Measurements from ENCODE around the gene MAT2B. TPM values are rescaled to one million over a fixed set of nuclear protein-coding genes. Genes with fewer than 3 reads are reported as not detected.

The MAT2B gene
- total and polyA plus RNA-seq, 2 of the 8 experiments (the other 6 are each of a cell fraction or from before 2014, with no cell fraction given) = 33.9 to 65.2 TPM

GRCh38 chr5:163505368-163506094, at the start of gene MAT2B (continued):
- no peak for TF ChIP-seq SP2 (IDR thresholded peaks at IDR 0.05; ENCODE audit: low read length)
- no peak for TF ChIP-seq E2F6 (IDR thresholded peaks at IDR 0.05)
- no peak for TF ChIP-seq BCL11A (IDR thresholded peaks at IDR 0.05; ENCODE audit: low read depth in 2 of 2, low read length in 2 of 2)
- 0 out of 2 replicates have a peak, but pooled peaks have one; percentile 35 for TF ChIP-seq CHD1 (IDR thresholded peaks at IDR 0.05; ENCODE audit: low read depth, low read length)
- TF ChIP-seq RAD21 (IDR thresholded peaks at IDR 0.05 in 1 of 2, conservative IDR thresholded peaks at IDR 0.05 in 1 of 2; ENCODE audit: low read depth in 2 of 2, low read length in 2 of 2) = peak in 1 of 2 experiments; percentile 17; a peak in 1 of 4 replicates
- no peak for TF ChIP-seq SIX5 (IDR thresholded peaks at IDR 0.05; ENCODE audit: low read depth, low read length)
- TF ChIP-seq KDM5A (IDR thresholded peaks at IDR 0.05; ENCODE audit: low read length) = 0 out of 2 replicates have a peak, but pooled peaks have one; percentile 22
- TF ChIP-seq SRF (IDR thresholded peaks at IDR 0.05; ENCODE audit: low read depth, low read length) = no peak
- TF ChIP-seq KDM4A (IDR thresholded peaks at IDR 0.05; ENCODE audit: low read depth, low read length, severe bottlenecking) = peak; percentile 58
- TF ChIP-seq BRCA1 (IDR thresholded peaks at IDR 0.05; ENCODE audit: low read depth, low read length) = no peak
- peak; percentile 98 for TF ChIP-seq POLR2AphosphoS5 (IDR thresholded peaks at IDR 0.05; ENCODE audit: low read depth, low read length)
- TF ChIP-seq EZH2 (IDR thresholded peaks at IDR 0.05; ENCODE audit: low read depth, low read length, severe bottlenecking) = no peak
- no peak for TF ChIP-seq KDM1A (IDR thresholded peaks at IDR 0.05; ENCODE audit: borderline replicate concordance, low read length)
- TF ChIP-seq, protein P1, sequence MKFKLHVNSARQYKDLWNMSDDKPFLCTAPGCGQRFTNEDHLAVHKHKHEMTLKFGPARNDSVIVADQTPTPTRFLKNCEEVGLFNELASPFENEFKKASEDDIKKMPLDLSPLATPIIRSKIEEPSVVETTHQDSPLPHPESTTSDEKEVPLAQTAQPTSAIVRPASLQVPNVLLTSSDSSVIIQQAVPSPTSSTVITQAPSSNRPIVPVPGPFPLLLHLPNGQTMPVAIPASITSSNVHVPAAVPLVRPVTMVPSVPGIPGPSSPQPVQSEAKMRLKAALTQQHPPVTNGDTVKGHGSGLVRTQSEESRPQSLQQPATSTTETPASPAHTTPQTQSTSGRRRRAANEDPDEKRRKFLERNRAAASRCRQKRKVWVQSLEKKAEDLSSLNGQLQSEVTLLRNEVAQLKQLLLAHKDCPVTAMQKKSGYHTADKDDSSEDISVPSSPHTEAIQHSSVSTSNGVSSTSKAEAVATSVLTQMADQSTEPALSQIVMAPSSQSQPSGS (IDR thresholded peaks at IDR 0.05; ENCODE audit: low read length) = no peak
- TF ChIP-seq SAP30 (IDR thresholded peaks at IDR 0.05; ENCODE audit: insufficient read depth, insufficient replicate concordance, low read length) = peak; percentile 37
- TF ChIP-seq HDAC2 (IDR thresholded peaks at IDR 0.05; ENCODE audit: borderline replicate concordance in 1 of 2, low read depth in 2 of 2, low read length in 2 of 2) = 0 out of 4 replicates have a peak, but pooled peaks of 1 of the 2 experiments have one; percentile 23
- no peak for TF ChIP-seq SUZ12 (IDR thresholded peaks at IDR 0.05; ENCODE audit: low read length)
- TF ChIP-seq BACH1 (IDR thresholded peaks at IDR 0.05; ENCODE audit: low read length) = no peak
- peak; percentile 85 for TF ChIP-seq TAF7 (optimal IDR thresholded peaks at IDR 0.05; ENCODE audit: borderline replicate concordance, low read depth, low read length)
- no peak for TF ChIP-seq YY1 (IDR thresholded peaks at IDR 0.05; ENCODE audit: low read depth, low read length)
- peak; percentile 80 for TF ChIP-seq TBP (IDR thresholded peaks at IDR 0.05; ENCODE audit: low read depth, low read length)
